Measurements from ENCODE around the gene PIP4K2C. TPM values are rescaled to one million over a fixed set of nuclear protein-coding genes. Genes with fewer than 3 reads are reported as not detected.

PIP4K2C gene
- total RNA-seq, 1 experiment from 2014 or later, result 88.6 TPM

GRCh38 chr12:57593187-57593586, 2.2 kb downstream of the PIP4K2C start:
- Histone ChIP-seq H3K27ac (ENCODE audit: low read length) (no peak overlapping the region), H2AFZ (ENCODE audit: low read length) (no peak overlapping the region), H3K27me3 (ENCODE audit: low read length) (no peaks in the 10 kb centered on the region), H4K20me1 (ENCODE audit: low read length) (peaks cover 10% of the 10 kb centered on the region; the same call in 1 of the 2 replicates), H3K9ac (ENCODE audit: low read length) (no peak overlapping the region), H3K4me3 (ENCODE audit: low read length) (no peak overlapping the region; the same call in 1 of the 2 replicates), H3K79me2 (ENCODE audit: low read length) (peaks cover 33% of the 10 kb centered on the region), H3K36me3 (ENCODE audit: low read depth, low read length) (peaks cover 21% of the 10 kb centered on the region; the same call in 1 of the 2 replicates), H3K9me2 (replicated peaks; ENCODE audit: low read length) (no peaks in the 10 kb centered on the region), H3F3A (ENCODE audit: low read length, unreplicated experiment) (no peaks in the 10 kb centered on the region), H3K4me2 (ENCODE audit: low read length) (peak overlapping the region; percentile 94), H3K9me3 (ENCODE audit: low read length) (no peaks in the 10 kb centered on the region), H3K4me1 (ENCODE audit: insufficient read depth, low read length) (peaks cover 21% of the 10 kb centered on the region)
- ATAC-seq (no peak), DNase-seq (no peak)
- BruUV-seq (replicated peaks), result no TSS peak
- ChIA-PET POLR2A (ENCODE audit: unreplicated experiment) (no interaction called here), CTCF (interaction anchor here (0.6 to 0.8 kb wide), 2 partner anchors 28 to 46 kb away, joined by 3 to 5 read pairs; no protein-coding TSS in a partner anchor)
- intact Hi-C loops (cut with micrococcal nuclease), result no loop called here
- TF ChIP-seq CTCF (conservative IDR thresholded peaks at IDR 0.05; ENCODE audit: low read depth, low read length) (no peak), EZH2phosphoT487 (IDR thresholded peaks at IDR 0.05; ENCODE audit: borderline replicate concordance, low read length) (no peak), EZH2 (IDR thresholded peaks at IDR 0.05; ENCODE audit: low read length, unreplicated experiment) (no peak)

- ChIA-PET POLR2A (ENCODE audit: unreplicated experiment) (no interaction called here), CTCF (no interaction called here)
- H3K4me3 ChIP-seq (ENCODE audit: low read length), result no peak overlapping the region
- H3K27me3 ChIP-seq (ENCODE audit: low read length), result no peaks in the 10 kb centered on the region
- no TSS peak for BruUV-seq (replicated peaks)
- no peaks in the 10 kb centered on the region for H3K9me3 ChIP-seq (ENCODE audit: low read length)
- no peak overlapping the region for H2AFZ ChIP-seq (ENCODE audit: low read length)
- ATAC-seq (no peak), DNase-seq (no peak)
- no peaks in the 10 kb centered on the region for H3F3A ChIP-seq (ENCODE audit: low read length, unreplicated experiment)
- H3K27ac ChIP-seq (ENCODE audit: low read length), result no peak overlapping the region
- H3K9ac ChIP-seq (ENCODE audit: low read length), result no peak overlapping the region
- peaks cover 36% of the 10 kb centered on the region for H3K36me3 ChIP-seq (ENCODE audit: low read depth, low read length)
- no peaks in the 10 kb centered on the region for H3K9me2 ChIP-seq (replicated peaks; ENCODE audit: low read length)
- TF ChIP-seq EZH2 (IDR thresholded peaks at IDR 0.05; ENCODE audit: low read length, unreplicated experiment), result no peak
- no peak for TF ChIP-seq CTCF (conservative IDR thresholded peaks at IDR 0.05; ENCODE audit: low read depth, low read length)
- no peak for TF ChIP-seq EZH2phosphoT487 (IDR thresholded peaks at IDR 0.05; ENCODE audit: borderline replicate concordance, low read length)
- intact Hi-C loops (cut with micrococcal nuclease), result no loop called here
- H4K20me1 ChIP-seq (ENCODE audit: low read length), result no peaks in the 10 kb centered on the region
- no peak overlapping the region for H3K4me2 ChIP-seq (ENCODE audit: low read length)
- no peaks in the 10 kb centered on the region for H3K79me2 ChIP-seq (ENCODE audit: low read length)
- peaks cover 16% of the 10 kb centered on the region for H3K4me1 ChIP-seq (ENCODE audit: insufficient read depth, low read length)
These were observed 9.4 kb downstream of the PIP4K2C start for GRCh38 chr12:57600395-57600794.

GRCh38 chr12:57602544-57602943, 11.6 kb downstream of the PIP4K2C start:
- CTCF ChIA-PET, result no interaction called here

More at GRCh38 chr12:57602544-57602943, 11.6 kb downstream of the PIP4K2C start:
- intact Hi-C loops (cut with micrococcal nuclease), result no loop called here
- no TSS peak for BruUV-seq (replicated peaks)
- Histone ChIP-seq H3K9me3 (ENCODE audit: low read length) (no peaks in the 10 kb centered on the region), H3K4me3 (ENCODE audit: low read length) (no peak overlapping the region), H3K27me3 (ENCODE audit: low read length) (no peaks in the 10 kb centered on the region), H3K36me3 (ENCODE audit: low read depth, low read length) (peaks cover 23% of the 10 kb centered on the region), H3K27ac (ENCODE audit: low read length) (no peak overlapping the region), H3K4me1 (ENCODE audit: insufficient read depth, low read length) (peaks cover 16% of the 10 kb centered on the region), H3F3A (ENCODE audit: low read length, unreplicated experiment) (no peaks in the 10 kb centered on the region), H3K4me2 (ENCODE audit: low read length) (no peak overlapping the region), H2AFZ (ENCODE audit: low read length) (no peak overlapping the region), H3K79me2 (ENCODE audit: low read length) (no peaks in the 10 kb centered on the region), H3K9me2 (replicated peaks; ENCODE audit: low read length) (no peaks in the 10 kb centered on the region), H4K20me1 (ENCODE audit: low read length) (no peaks in the 10 kb centered on the region), H3K9ac (ENCODE audit: low read length) (no peak overlapping the region)
- DNase-seq, result no peak
- no peak for ATAC-seq
- POLR2A ChIA-PET (ENCODE audit: unreplicated experiment), result no interaction called here
- TF ChIP-seq CTCF (conservative IDR thresholded peaks at IDR 0.05; ENCODE audit: low read depth, low read length) (no peak), EZH2 (IDR thresholded peaks at IDR 0.05; ENCODE audit: low read length, unreplicated experiment) (no peak), EZH2phosphoT487 (IDR thresholded peaks at IDR 0.05; ENCODE audit: borderline replicate concordance, low read length) (no peak)

All from PC-3 (cell line).